Activated T-cell treated with anti-CD3 and anti-CD28 coated beads, Interleukin-2, amount 50 U/mL, for 72 hours (primary cell): ENCODE measurements around the gene CTSC. TPM values are rescaled to one million over a fixed set of nuclear protein-coding genes. Genes with fewer than 3 reads are reported as not detected.
"Not testable (repeated sequence)": the region's sequence is repeated elsewhere in the genome, so short reads cannot be mapped to it uniquely, and the experiment has no call there.

Experiments
- ATAC-seq, 2 donors: fragments of 150-1000 bp; cut with Tn5 transposase; replicated peaks in 1 of 2; 2 replicates each; pipeline ENCODE4 v1.10.0; 2021; ENCODE audit warnings: moderate library complexity in 2 of 2, mild to moderate bottlenecking in 1 of 2
- DNase-seq, 2 donors: peaks; one replicate each; pipeline ENCODE4 v3.0.0; 2021 to 2022; ENCODE audit warnings: mixed read lengths in 1 of 2
- H3K27ac Mint-ChIP-seq: one replicate; pipeline ENCODE4 v1.8.0; 2022; ENCODE audit warnings: mild to moderate bottlenecking, moderate library complexity, mixed read lengths
- H3K27me3 Mint-ChIP-seq: one replicate; pipeline ENCODE4 v1.8.0; 2022; ENCODE audit warnings: low read depth, mixed read lengths
- H3K36me3 Mint-ChIP-seq, 2 donors: one replicate each; pipeline ENCODE4 v1.8.0; 2022; ENCODE audit warnings: mixed read lengths in 2 of 2, mild to moderate bottlenecking in 1 of 2; ENCODE audit not compliant: insufficient read depth in 2 of 2
- H3K4me1 Mint-ChIP-seq: one replicate; pipeline ENCODE4 v1.8.0; 2022; ENCODE audit warnings: low read depth, mixed read lengths
- H3K4me3 Mint-ChIP-seq, 2 donors: one replicate each; pipeline ENCODE4 v1.8.0; 2022; ENCODE audit warnings: mild to moderate bottlenecking in 2 of 2, mixed read lengths in 2 of 2, moderate library complexity in 2 of 2
- H3K9me3 Mint-ChIP-seq, 2 donors: one replicate each; pipeline ENCODE4 v1.8.0; 2022; ENCODE audit warnings: mixed read lengths in 2 of 2
- total RNA-seq, 2 donors: library from RNA; stranded (reverse); gene quantifications; one replicate each; pipeline ENCODE4 v1.2.3, GENCODE V29; 2022

Gene CTSC
- total RNA-seq, 2 donors from 2014 or later, result 73.0 to 78.3 TPM

DNA sequence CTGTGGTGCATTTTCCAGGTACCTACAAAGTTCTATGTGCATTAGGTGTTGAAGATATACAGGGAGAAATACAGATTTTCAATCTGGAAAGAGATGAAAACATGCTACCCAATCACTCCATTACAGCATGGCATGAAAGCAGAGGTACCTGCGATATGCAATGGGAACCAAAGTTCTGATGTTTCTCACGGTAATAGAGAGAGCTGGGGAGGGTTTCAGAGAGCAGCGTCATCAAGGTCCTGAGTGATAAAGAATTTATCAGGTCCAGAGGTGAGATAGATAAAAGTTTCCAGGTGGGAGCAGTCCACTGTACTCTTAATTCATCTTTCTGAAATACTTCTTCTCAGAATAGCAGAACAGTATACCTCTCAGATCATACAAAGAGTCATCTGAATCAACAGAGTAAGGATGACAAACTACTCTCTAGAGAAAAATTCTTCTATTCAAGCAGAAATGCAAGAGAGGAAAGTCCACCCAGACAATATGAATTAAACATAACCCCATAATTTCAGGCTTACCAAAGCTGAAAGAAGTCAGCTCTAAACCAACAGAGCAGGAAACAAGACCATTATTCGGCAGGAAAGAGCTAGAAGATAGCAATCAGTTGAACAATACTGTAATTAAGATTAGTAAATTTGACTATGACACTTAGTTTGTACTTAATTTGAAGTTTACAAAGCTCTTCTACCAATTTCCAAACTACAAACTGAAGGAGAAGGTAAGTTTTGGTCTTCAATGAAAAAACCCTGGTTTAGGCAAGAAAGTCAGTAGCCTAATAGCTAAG lies 12.8 kb downstream of the CTSC start:
- DNase-seq, result no peak
- no peaks in the 10 kb centered on the region for H3K27me3 Mint-ChIP-seq
- peak overlapping the region in 1 of 2 donors; percentile 85 for H3K4me3 Mint-ChIP-seq
- peaks cover 70% of the 10 kb centered on the region for H3K4me1 Mint-ChIP-seq
- H3K36me3 Mint-ChIP-seq, result peaks cover 7 to 38% of the 10 kb centered on the region in 2 donors
- H3K9me3 Mint-ChIP-seq, result peaks cover 0 to 2% of the 10 kb centered on the region in 2 donors
- peak in 1 of 2 donors; percentile 47 for ATAC-seq
- H3K27ac Mint-ChIP-seq, result peak overlapping the region; percentile 87

DNA sequence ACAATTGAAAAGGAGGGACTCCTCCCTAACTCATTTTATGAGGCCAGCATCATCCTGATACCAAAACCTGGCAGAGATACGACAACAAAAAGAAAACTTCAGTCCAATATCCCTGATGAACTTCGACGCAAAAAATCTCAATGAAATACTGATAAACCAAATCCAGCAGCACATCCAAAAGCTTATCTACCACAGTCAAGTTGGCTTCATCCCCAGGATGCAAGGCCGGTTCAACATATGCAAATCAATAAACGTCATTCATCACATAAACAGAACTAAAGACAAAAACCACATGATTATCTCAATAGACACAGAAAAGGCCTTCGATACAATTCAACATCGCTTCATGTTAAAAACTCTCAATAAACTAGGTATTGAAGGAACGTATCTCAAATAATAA lies 14.7 kb downstream of the CTSC start:
- H3K36me3 Mint-ChIP-seq, result peaks cover 7 to 32% of the 10 kb centered on the region in 2 donors
- H3K4me1 Mint-ChIP-seq, result peaks cover 54% of the 10 kb centered on the region
- H3K4me3 Mint-ChIP-seq, H3K9me3 Mint-ChIP-seq, H3K27me3 Mint-ChIP-seq, H3K27ac Mint-ChIP-seq, ATAC-seq, DNase-seq: not testable (repeated sequence)

DNA sequence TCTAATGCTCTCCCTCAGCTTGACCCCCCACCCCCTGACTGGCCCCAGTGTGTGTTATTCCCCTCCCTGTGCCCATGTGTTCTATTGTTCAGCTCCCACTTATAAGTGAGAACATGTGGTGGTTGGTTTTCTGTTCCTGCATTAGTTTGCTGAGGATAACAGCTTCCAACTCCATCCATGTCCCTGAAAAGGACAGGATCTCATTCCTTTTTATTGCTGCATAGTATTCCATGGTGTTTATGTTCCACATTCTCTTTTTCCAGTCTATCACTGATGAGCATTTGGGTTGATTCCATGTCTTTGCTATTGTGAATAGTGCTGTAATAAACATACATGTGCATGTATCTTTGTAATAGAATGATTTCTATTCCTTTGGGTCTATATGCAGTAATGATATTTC lies 16.1 kb downstream of the CTSC start:
- Mint-ChIP-seq H3K4me1 (peaks cover 41% of the 10 kb centered on the region), H3K36me3 (peaks cover 7 to 30% of the 10 kb centered on the region in 2 donors)
- not testable (repeated sequence) for DNase-seq, H3K27me3 Mint-ChIP-seq, H3K9me3 Mint-ChIP-seq, ATAC-seq, H3K27ac Mint-ChIP-seq, H3K4me3 Mint-ChIP-seq

DNA sequence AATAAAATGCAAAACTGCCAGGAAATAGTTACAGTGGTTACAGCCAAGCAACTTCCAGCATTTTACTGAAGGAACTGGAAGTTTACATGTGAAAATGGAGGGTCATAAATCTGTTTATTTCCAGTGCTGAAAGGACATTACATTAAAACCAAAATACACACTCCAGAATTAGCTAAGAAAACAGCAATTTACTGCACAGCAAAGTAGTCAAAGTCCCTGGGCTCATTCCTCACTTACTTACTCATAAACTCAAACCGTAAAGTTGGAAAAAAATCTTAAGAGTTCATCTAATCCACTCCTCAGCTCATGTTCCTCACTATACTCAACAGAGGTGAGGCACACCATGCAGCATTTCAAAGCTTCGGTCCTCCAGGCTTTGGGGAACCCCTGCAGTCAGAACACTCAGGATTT lies 17.4 kb downstream of the CTSC start:
- Mint-ChIP-seq H3K9me3 (peaks cover 0 to 2% of the 10 kb centered on the region in 2 donors), H3K4me3 (no peak overlapping the region), H3K36me3 (peaks cover 7 to 30% of the 10 kb centered on the region in 2 donors), H3K27me3 (no peaks in the 10 kb centered on the region), H3K27ac (no peak overlapping the region), H3K4me1 (peaks cover 29% of the 10 kb centered on the region)
- DNase-seq (no peak), ATAC-seq (peak in 1 of 2 donors; percentile 23)

DNA sequence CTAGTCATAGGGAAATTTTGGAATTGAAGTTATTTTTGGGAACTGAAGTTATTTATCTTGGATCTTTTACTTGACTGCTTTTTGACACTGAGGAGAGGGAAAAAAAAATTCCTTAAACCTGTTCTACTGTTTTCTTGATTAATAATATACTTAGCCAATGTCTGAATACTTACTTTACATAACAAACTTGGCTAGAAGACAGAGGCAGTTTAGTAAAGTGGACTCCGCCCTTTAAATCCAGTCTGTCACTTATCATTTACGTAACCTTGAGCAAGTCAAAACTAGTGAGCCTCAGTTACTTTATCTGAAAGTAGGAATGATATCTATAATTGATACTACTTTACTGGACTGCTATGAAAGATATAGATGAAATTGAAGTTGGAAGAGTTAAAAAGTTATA lies 19.5 kb downstream of the CTSC start:
- H3K36me3 Mint-ChIP-seq, result peaks cover 4 to 13% of the 10 kb centered on the region in 2 donors
- peaks cover 0 to 2% of the 10 kb centered on the region in 2 donors for H3K9me3 Mint-ChIP-seq
- H3K4me1 Mint-ChIP-seq, result peaks cover 13% of the 10 kb centered on the region
- H3K27me3 Mint-ChIP-seq, result no peaks in the 10 kb centered on the region
- no peak overlapping the region for H3K4me3 Mint-ChIP-seq
- ATAC-seq, result no peak
- no peak for DNase-seq
- no peak overlapping the region for H3K27ac Mint-ChIP-seq

DNA sequence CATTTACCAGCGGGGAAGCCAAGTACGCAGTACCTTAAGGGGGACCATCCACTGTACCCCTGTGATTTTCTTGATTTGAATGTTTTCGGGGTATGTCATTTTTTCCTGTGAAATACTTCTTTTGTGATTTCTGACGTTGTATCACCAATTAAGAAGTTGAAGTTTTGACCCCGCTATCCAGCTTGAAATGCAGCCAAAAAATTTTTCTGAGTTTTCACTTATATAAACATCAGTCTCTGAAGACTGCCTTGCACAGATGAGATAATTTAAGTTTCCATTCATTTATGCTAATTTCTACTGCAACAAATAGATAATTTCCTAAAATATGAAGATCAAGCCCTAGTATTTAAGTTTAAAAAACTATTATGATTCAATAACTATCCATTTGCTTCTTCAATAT lies 20.0 kb downstream of the CTSC start:
- H3K4me3 Mint-ChIP-seq, result no peak overlapping the region
- H3K4me1 Mint-ChIP-seq, result peaks cover 8% of the 10 kb centered on the region
- H3K27ac Mint-ChIP-seq, result no peak overlapping the region
- peaks cover 4 to 13% of the 10 kb centered on the region in 2 donors for H3K36me3 Mint-ChIP-seq
- no peaks in the 10 kb centered on the region for H3K27me3 Mint-ChIP-seq
- peaks cover 0 to 2% of the 10 kb centered on the region in 2 donors for H3K9me3 Mint-ChIP-seq
- DNase-seq (no peak), ATAC-seq (no peak)

DNA sequence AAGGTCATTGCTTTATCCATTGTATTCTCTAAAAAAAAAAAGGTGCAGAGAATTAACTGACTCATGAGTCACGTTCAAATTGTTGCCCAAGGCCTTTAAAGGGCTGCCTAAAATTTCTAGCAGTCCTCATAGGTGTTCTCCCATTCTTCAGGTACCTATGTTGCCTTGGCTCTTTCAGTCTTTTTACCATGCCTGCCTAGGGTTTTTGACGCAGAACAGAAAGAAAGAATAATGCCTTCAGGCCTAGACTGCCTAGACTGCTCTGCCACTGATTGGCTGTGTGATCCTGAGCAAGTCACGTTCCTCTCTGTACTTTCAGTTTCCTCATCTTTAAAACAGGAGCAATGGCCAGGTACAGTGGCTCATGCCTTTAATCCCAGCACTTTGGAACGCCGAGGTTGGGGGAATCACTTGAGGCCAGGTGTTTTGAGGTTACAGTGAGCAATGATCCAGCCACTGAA lies 21.5 kb downstream of the CTSC start:
- H3K9me3 Mint-ChIP-seq, result no peaks in the 10 kb centered on the region
- ATAC-seq, result no peak

DNA sequence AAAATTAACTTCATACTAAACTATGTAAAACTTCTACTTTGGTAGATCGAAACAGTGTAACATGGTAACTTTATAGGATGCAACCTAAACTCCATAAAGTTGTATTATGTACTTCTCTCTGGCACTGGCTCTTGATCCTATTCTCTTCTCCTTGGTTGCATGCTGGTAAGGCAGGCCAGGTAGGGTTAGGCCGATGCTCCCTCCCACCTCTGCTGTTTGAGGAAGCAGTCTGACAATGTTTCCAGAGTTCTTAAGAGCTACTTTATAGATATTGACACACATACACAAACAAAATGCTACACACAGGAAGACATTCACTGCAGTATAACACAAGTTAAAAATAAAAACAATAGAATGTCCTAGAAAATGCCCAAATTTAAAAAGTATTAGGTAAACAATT lies 22.5 kb downstream of the CTSC start:
- no peaks in the 10 kb centered on the region for H3K4me1 Mint-ChIP-seq
- no peaks in the 10 kb centered on the region for H3K9me3 Mint-ChIP-seq
- H3K36me3 Mint-ChIP-seq, result peaks cover 0 to 9% of the 10 kb centered on the region in 2 donors
- no peak overlapping the region for H3K4me3 Mint-ChIP-seq
- ATAC-seq, result no peak
- no peak for DNase-seq
- peak overlapping the region; percentile 61 for H3K27ac Mint-ChIP-seq
- no peaks in the 10 kb centered on the region for H3K27me3 Mint-ChIP-seq

More for the DNA sequence above, 21.5 kb downstream of the CTSC start:
- Mint-ChIP-seq H3K27me3 (no peaks in the 10 kb centered on the region), H3K4me3 (no peak overlapping the region), H3K27ac (no peak overlapping the region), H3K4me1 (no peaks in the 10 kb centered on the region), H3K36me3 (peaks cover 0 to 10% of the 10 kb centered on the region in 2 donors)
- DNase-seq, result no peak

DNA sequence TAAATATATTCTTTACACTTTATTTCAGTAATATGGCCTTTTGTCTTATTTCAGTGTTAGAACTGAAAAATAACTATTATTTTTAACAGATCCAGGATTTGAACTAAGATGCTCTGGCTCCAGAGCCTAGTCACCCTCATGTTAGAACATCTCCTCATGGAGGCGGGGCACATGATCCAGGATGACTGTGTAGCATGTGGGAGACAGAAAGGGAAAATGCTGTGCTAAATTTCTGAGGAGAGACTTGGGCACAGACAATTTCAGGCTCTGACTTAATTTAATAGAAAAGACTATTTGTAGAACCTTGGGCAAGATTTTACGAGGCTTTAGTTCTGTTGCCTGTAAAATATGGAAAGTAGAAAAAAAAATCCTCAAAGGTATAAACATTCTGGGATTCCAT lies 24.1 kb downstream of the CTSC start:
- Mint-ChIP-seq H3K4me1 (no peaks in the 10 kb centered on the region), H3K27ac (no peak overlapping the region)
- ATAC-seq, result no peak

DNA sequence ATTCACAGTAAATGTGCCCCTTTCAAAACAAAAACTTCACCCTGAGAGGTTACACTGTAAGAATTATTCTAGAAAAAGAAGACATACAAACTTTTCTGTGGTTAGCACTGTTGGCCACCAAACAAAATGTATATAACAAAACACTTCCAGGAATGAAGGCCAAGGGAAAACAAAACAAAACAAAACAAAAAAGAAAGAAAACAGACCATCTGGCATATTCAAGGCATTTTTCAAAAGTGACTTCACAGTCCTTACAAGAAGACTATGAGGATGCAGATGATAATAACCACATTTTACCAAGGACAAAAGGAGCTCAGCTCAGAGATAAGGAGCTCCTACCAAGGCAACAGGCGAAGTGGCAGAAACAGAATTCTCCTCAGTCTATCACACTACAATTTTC lies 24.9 kb downstream of the CTSC start:
- H3K27me3 Mint-ChIP-seq, result no peaks in the 10 kb centered on the region
- no peaks in the 10 kb centered on the region for H3K4me1 Mint-ChIP-seq
- H3K36me3 Mint-ChIP-seq, result peaks cover 6 to 13% of the 10 kb centered on the region in 2 donors
- H3K4me3 Mint-ChIP-seq, result no peak overlapping the region
- DNase-seq (no peak), ATAC-seq (no peak)
- H3K9me3 Mint-ChIP-seq, result no peaks in the 10 kb centered on the region
- no peak overlapping the region for H3K27ac Mint-ChIP-seq

More for the DNA sequence above, 24.1 kb downstream of the CTSC start:
- H3K27me3 Mint-ChIP-seq, result no peaks in the 10 kb centered on the region
- H3K4me3 Mint-ChIP-seq, result no peak overlapping the region
- DNase-seq, result no peak
- H3K36me3 Mint-ChIP-seq, result peaks cover 4 to 10% of the 10 kb centered on the region in 2 donors
- H3K9me3 Mint-ChIP-seq, result no peaks in the 10 kb centered on the region

DNA sequence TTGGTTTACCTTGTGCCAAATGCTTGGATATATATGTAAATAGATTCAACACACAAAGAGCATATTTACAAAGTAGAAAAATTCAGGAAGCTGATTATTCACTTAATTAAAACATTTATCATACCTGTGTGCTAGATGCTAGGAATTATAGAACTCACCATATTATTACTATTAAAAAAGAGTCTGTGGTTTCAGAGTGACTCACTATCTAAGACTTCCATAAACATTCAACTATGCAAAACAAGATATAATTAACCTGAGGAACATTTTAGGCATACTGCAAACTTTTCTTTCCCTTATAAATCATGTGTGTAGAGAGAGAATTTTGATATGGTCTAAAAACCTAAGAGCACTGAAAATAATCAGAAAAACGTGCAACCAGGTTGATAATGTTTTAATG lies 27.3 kb downstream of the CTSC start:
- Mint-ChIP-seq H3K27me3 (no peaks in the 10 kb centered on the region), H3K9me3 (peaks cover 0 to 2% of the 10 kb centered on the region in 2 donors), H3K27ac (no peak overlapping the region), H3K36me3 (peaks cover 10 to 20% of the 10 kb centered on the region in 2 donors), H3K4me1 (no peaks in the 10 kb centered on the region), H3K4me3 (no peak overlapping the region)
- no peak for DNase-seq
- no peak for ATAC-seq

DNA sequence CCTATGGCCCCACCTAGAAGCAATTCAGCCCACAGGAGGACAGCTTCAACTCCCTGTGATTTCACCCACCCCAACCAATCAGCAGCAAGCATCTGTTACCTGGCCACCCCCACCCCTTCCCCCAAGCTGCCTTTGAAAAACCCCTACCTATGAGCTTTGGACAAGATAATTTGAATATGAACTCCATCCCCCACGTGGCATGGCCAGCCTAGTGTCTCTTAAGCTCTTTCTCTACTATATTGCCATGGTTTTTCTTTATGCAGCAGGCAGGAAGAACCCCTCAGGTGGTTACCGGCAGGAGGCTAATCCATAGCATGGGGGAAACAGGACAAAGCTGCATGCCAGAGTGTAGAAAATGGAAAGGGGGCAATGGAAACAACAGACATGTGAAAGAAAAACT lies 29.0 kb downstream of the CTSC start:
- no peak for DNase-seq

DNA sequence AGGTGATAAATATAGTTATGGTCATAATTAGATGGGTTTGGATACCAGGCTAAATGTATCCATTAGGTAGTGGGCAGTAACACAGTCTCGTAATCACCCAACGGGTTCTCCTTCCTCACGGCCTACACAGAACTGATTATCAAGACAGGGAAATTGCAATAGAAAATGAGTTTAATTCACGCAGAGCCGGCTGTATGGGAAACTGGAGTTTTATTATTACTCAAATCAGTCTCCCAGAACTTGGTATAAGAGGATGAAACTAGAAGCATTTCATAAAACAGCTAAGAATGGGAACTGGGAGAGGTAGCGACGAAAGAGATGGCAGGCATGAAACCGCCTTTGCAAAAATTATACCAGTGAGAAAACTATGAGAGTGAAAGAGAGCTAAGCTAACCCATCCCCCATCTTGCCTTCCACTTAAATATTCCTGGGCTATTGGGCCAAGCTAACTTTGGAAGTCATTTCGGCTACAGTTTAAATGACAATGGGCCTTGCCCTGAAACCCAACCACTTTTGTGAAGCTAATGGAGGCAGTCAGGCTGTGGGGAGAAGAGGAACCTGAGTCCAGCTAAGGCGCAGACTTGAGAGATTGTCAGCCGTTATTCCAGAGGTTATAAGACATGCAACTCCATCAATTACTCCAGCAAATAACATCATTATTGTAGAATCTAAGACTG lies 29.6 kb downstream of the CTSC start:
- peaks cover 0 to 2% of the 10 kb centered on the region in 2 donors for H3K9me3 Mint-ChIP-seq
- no peak overlapping the region for H3K4me3 Mint-ChIP-seq
- peaks cover 10% of the 10 kb centered on the region for H3K4me1 Mint-ChIP-seq
- no peak for DNase-seq
- peak in 1 of 2 donors; percentile 24 for ATAC-seq
- H3K36me3 Mint-ChIP-seq, result peaks cover 12 to 28% of the 10 kb centered on the region in 2 donors
- H3K27me3 Mint-ChIP-seq, result no peaks in the 10 kb centered on the region
- H3K27ac Mint-ChIP-seq, result peak overlapping the region; percentile 2

More for the DNA sequence above, 29.0 kb downstream of the CTSC start:
- peaks cover 0 to 2% of the 10 kb centered on the region in 2 donors for H3K9me3 Mint-ChIP-seq
- H3K4me3 Mint-ChIP-seq, result no peak overlapping the region
- peaks cover 12 to 27% of the 10 kb centered on the region in 2 donors for H3K36me3 Mint-ChIP-seq
- no peak overlapping the region for H3K27ac Mint-ChIP-seq
- peaks cover 3% of the 10 kb centered on the region for H3K4me1 Mint-ChIP-seq
- H3K27me3 Mint-ChIP-seq, result no peaks in the 10 kb centered on the region
- ATAC-seq, result no peak
